HG03060 (cell line): ENCODE results near the gene ERGIC1.

Source experiments
- ATAC-seq: cut with Tn5 transposase; IDR thresholded peaks from one replicate; pipeline ENCODE4 v1.9.1; 2021; ENCODE audit warnings: low read depth, moderate number of reproducible peaks; ENCODE audit not compliant: unreplicated experiment

ERGIC1 gene

GRCh38 chr5:172911628-172911880 lies 77.5 kb downstream of the ERGIC1 start:
- ATAC-seq: no peak

- no peak for ATAC-seq
Observed at GRCh38 chr5:172911976-172912375, 77.9 kb downstream of the ERGIC1 start.

GRCh38 chr5:172913117-172913850 lies 79.2 kb downstream of the ERGIC1 start:
- no peak for ATAC-seq

- no peak for ATAC-seq
Observed at GRCh38 chr5:172915514-172915913, 81.5 kb downstream of the ERGIC1 start.

GRCh38 chr5:172918421-172919371 lies 84.6 kb downstream of the ERGIC1 start:
- no peak for ATAC-seq

- no peak for ATAC-seq
Observed at GRCh38 chr5:172919525-172920446, 85.7 kb downstream of the ERGIC1 start.

- no peak for ATAC-seq
Observed at GRCh38 chr5:172920447-172920849, 86.4 kb downstream of the ERGIC1 start.

- no peak for ATAC-seq
Observed at GRCh38 chr5:172920995-172921394, 86.9 kb downstream of the ERGIC1 start.

- ATAC-seq: no peak
Observed at GRCh38 chr5:172921906-172922305, 87.9 kb downstream of the ERGIC1 start.

DNA sequence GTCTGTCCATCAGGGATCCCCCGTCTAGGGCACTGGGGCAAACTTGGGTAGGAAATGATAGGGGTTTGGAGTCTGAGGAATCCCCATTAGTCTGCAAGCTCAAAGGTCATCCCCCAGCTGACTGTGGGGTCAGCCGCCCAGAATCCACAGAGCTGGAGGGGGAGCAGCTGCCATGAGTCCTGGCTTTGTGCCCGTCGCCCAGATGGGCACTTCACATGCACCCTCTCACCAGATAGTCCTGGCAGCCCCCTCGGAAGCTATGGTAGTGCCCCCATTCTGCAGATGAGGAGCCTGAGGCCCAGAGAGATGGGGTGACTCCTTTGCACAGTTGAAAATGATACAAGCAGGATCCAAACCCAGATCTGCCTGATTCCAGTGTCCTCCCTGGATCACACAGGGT lies 89.5 kb downstream of the ERGIC1 start:
- no peak for ATAC-seq

GRCh38 chr5:172925336-172925948 lies 91.4 kb downstream of the ERGIC1 start:
- no peak for ATAC-seq

DNA sequence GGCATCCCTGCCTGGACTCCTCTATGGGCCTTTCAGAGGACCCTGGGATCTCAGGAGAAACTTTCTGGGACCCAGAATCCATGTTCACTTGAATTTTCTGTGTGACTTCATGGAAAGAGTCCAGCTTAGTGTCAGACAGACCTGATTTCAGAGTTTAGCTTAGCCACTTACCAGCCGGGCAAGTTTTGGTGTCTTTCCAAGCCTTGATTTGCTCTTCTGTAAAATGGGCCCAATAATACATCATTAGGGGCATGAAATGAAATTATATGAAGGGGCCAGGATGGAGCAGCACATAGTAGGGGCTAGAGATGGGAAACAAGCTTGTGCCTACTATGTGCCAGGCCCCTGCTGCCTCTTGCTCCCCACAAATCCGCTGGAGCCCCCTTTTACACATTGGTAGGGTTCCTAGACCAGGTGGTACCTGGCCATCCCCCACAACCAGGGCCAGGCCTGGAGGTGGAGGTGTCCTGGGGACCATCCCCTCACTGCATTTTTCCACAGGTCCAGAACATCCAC lies 92.0 kb downstream of the ERGIC1 start:
- no peak for ATAC-seq

- no peak for ATAC-seq
Observed at GRCh38 chr5:172926796-172927195, 92.7 kb downstream of the ERGIC1 start.

DNA sequence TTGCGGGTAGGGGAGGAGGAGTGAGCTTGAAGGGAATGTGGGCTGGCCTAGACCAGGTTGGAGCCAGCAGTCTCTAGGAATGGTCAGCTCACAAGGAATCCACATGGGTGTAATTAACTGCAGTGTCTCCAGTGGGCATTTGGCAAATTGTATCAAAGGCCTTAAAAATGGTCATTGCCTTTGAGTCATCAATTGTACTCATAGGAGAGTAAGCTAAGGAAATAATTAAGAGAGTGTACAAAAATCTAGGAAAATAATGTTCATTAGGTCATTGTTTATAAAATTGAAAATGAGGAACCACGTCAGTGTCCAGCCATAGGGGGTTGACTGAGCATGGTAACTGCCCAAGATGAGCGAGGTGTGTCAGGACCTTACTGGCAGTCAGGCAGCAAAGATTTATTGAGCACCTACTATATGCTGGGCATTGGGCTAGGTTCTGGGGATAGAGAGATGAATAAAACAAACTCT lies 95.4 kb downstream of the ERGIC1 start:
- no peak for ATAC-seq

DNA sequence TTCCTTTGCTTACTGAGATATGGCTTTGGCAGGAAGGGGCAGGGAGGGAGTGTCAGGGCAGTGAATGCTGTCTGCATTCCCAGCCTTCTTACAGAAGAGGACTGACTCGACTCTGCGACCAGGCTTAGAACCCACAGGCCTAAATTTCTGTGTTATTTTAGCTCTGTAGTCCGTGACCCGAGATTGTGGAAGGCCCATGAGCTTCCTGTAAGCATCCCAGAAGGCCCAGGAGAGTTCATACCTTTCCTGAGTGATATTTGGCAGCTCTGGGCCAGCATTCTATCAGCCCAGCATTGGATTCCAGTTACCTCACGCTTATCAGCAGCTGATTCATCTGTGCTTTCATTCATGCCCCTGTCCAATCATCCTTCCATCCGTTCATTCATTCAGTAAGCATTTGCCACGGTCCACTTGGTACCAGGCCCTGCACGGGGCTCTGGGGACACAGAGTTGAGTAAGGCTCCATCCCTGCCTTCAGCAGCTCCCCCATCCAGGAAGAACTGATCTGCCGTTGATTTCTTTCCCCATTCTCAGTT lies 97.0 kb downstream of the ERGIC1 start:
- ATAC-seq: no peak

DNA sequence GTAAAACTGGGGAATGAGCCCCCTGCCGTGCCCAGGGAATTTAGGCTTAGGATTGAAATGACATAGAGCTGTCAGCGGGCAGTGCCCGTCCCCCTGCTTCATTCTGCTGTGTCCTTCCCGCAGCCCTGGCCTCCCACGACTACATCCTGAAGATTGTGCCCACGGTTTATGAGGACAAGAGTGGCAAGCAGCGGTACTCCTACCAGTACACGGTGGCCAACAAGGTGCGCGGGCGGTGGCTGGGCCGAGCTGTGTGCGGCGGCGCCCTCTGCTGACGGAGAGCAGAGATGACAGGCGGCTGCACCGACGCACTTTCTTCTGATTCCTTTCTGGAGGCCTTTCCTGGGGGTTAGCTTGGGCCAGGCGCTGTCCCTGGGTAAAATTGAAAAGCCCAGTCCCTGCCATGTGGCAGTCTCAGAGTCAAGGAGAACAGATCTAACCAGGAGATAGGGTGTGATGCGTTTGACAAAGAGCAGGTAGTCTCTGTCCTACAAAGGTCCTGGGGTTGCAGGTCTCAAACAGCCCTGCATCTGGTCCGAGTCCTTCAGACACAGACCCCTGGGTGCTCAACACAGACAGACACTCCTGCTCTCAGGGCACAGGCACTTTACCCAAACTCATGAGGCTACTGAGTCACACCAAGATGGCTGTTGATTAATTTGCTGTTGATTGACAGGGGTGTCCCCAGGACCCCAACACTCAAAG lies 98.4 kb downstream of the ERGIC1 start:
- no peak for ATAC-seq

GRCh38 chr5:172933238-172933637 lies 99.2 kb downstream of the ERGIC1 start:
- ATAC-seq: no peak

GRCh38 chr5:172935096-172935495 lies 101.0 kb downstream of the ERGIC1 start:
- no peak for ATAC-seq

DNA sequence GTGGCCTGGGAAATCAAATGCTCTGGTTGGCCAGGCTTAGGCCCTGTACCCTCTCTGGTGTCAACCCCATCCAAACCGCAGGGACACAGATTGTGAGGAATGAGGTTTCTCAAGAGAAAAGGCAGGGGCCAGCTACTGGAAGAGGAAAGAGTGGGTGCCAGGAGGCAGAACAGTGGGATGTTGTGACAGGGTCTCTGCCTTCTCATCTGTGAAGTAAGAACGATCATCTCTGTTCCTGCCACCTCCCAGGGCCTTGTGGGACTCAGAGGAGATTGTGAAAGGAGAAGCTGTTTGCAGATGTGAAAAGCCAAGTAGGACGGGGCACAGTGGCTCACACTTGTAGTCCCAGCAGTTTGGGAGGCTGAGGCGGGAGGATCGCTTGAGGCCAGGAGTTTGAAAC lies 102.3 kb downstream of the ERGIC1 start:
- no peak for ATAC-seq
